HCT116 (cell line): ENCODE measurements around the gene NEO1.

Source experiments
- CEBPB ChIP-seq: IDR thresholded peaks from 2 replicates; pipeline ENCODE4 v1.6.1; 2012; ENCODE audit warnings: low read depth
- EGR1 ChIP-seq: IDR thresholded peaks from 2 replicates; pipeline ENCODE4 v1.6.1; 2012; ENCODE audit warnings: low read depth
- ELF1 ChIP-seq: IDR thresholded peaks from 2 replicates; pipeline ENCODE4 v1.6.1; 2012; ENCODE audit warnings: low read depth, borderline replicate concordance
- EZH2 ChIP-seq: fragments of 200-600 bp; sonication (generic); IDR thresholded peaks from 2 replicates; pipeline ENCODE4 v1.6.1; 2017; ENCODE audit warnings: antibody characterized with exemption, mixed run types
- EZH2phosphoT487 ChIP-seq: fragments of 200-600 bp; IDR thresholded peaks from 2 replicates; pipeline ENCODE4 v1.6.1; 2018; ENCODE audit warnings: antibody characterized with exemption, borderline replicate concordance
- JUND ChIP-seq: IDR thresholded peaks from 2 replicates; pipeline ENCODE4 v1.6.1; 2012
- POLR2A ChIP-seq: IDR thresholded peaks from 2 replicates; pipeline ENCODE4 v1.7.0; 2011; ENCODE audit warnings: borderline replicate concordance; ENCODE audit not compliant: insufficient read depth, insufficient read length; ENCODE audit errors: extremely low read depth
- POLR2AphosphoS5 ChIP-seq: IDR thresholded peaks from 2 replicates; pipeline ENCODE4 v1.6.1; 2011; ENCODE audit warnings: mild to moderate bottlenecking, low read depth, low read length, moderate library complexity
- RAD21 ChIP-seq: IDR thresholded peaks from 2 replicates; pipeline ENCODE4 v1.6.1; 2012; ENCODE audit warnings: low read depth, mild to moderate bottlenecking
- SP1 ChIP-seq: IDR thresholded peaks from 2 replicates; pipeline ENCODE4 v1.6.1; 2012; ENCODE audit warnings: low read depth
- TF ChIP-seq, protein P1 (sequence below), 3 experiments: fragments of 200-600 bp in 1 of 3; sonication (generic) in 1 of 3; IDR thresholded peaks in 2 of 3; conservative IDR thresholded peaks in 1 of 3; 2 replicates each; pipeline ENCODE4 v1.5.1; 2012 to 2017; ENCODE audit warnings: low read depth in 2 of 3, low read length in 2 of 3, antibody characterized with exemption in 1 of 3, borderline replicate concordance in 1 of 3, control low read depth in 1 of 3, mild to moderate bottlenecking in 1 of 3, mixed read lengths in 1 of 3, mixed run types in 1 of 3, moderate library complexity in 1 of 3; ENCODE audit not compliant: insufficient read depth in 1 of 3
- TF ChIP-seq, protein P2 (sequence below): IDR thresholded peaks from 2 replicates; pipeline ENCODE4 v1.6.1; 2012
- TF ChIP-seq, protein P3 (sequence below): IDR thresholded peaks from 2 replicates; pipeline ENCODE4 v1.6.1; 2012
- TF ChIP-seq, protein P4 (sequence below): IDR thresholded peaks from 2 replicates; pipeline ENCODE4 v1.6.1; 2011; ENCODE audit warnings: mild to moderate bottlenecking, low read length, moderate library complexity; ENCODE audit not compliant: insufficient replicate concordance; ENCODE audit errors: extremely low read depth

DNA sequence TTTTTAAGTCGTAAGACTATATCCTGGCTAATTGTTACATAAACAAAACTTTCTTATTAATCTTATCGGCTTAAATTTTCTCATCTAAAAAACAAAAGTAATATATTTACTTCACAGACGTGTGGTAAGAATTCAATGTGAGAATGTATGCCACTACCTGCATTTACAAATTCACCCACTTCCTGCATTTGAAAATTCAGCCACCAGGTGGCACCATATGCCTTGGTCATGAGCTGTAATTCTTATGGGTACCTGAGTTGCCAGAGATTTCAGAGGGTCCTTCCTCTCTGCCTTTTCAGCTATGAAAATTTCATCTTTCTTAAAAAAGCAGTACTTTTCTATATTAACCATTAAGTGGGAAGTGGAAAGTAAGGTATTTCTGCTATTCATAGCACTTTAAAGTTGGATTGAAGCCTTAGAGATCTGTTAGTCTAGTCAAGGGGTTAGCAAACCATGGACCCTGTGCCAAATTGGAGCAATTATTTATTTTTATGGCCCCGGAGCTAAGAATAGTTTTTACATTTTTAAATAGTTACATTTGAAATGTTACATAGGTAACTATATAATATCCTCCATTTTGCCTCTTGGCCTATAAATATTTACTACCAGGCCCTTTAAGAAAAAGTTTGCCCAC, 188.7 kb downstream of the NEO1 start:
- TF ChIP-seq POLR2AphosphoS5, result no peak
- TF ChIP-seq, protein P1, sequence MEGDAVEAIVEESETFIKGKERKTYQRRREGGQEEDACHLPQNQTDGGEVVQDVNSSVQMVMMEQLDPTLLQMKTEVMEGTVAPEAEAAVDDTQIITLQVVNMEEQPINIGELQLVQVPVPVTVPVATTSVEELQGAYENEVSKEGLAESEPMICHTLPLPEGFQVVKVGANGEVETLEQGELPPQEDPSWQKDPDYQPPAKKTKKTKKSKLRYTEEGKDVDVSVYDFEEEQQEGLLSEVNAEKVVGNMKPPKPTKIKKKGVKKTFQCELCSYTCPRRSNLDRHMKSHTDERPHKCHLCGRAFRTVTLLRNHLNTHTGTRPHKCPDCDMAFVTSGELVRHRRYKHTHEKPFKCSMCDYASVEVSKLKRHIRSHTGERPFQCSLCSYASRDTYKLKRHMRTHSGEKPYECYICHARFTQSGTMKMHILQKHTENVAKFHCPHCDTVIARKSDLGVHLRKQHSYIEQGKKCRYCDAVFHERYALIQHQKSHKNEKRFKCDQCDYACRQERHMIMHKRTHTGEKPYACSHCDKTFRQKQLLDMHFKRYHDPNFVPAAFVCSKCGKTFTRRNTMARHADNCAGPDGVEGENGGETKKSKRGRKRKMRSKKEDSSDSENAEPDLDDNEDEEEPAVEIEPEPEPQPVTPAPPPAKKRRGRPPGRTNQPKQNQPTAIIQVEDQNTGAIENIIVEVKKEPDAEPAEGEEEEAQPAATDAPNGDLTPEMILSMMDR (IDR thresholded peaks at IDR 0.05 in 2 of 3, conservative IDR thresholded peaks at IDR 0.05 in 1 of 3; ENCODE audit: borderline replicate concordance in 1 of 3, insufficient read depth in 1 of 3, low read depth in 2 of 3, low read length in 2 of 3), result peak; percentile 62 to 88 (median 78); a peak in 5 of 6 replicates
- TF ChIP-seq POLR2A, result no peak
- peak; percentile 70 for TF ChIP-seq RAD21
- TF ChIP-seq, protein P2, sequence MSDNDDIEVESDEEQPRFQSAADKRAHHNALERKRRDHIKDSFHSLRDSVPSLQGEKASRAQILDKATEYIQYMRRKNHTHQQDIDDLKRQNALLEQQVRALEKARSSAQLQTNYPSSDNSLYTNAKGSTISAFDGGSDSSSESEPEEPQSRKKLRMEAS, result no peak
- no peak for TF ChIP-seq CEBPB
- TF ChIP-seq SP1, result no peak
- TF ChIP-seq, protein P3, sequence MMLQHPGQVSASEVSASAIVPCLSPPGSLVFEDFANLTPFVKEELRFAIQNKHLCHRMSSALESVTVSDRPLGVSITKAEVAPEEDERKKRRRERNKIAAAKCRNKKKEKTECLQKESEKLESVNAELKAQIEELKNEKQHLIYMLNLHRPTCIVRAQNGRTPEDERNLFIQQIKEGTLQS, result no peak
- TF ChIP-seq ELF1, result peak; percentile 54
- TF ChIP-seq EZH2, result no peak
- TF ChIP-seq, protein P4, sequence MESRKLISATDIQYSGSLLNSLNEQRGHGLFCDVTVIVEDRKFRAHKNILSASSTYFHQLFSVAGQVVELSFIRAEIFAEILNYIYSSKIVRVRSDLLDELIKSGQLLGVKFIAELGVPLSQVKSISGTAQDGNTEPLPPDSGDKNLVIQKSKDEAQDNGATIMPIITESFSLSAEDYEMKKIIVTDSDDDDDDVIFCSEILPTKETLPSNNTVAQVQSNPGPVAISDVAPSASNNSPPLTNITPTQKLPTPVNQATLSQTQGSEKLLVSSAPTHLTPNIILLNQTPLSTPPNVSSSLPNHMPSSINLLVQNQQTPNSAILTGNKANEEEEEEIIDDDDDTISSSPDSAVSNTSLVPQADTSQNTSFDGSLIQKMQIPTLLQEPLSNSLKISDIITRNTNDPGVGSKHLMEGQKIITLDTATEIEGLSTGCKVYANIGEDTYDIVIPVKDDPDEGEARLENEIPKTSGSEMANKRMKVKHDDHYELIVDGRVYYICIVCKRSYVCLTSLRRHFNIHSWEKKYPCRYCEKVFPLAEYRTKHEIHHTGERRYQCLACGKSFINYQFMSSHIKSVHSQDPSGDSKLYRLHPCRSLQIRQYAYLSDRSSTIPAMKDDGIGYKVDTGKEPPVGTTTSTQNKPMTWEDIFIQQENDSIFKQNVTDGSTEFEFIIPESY, result no peak
- no peak for TF ChIP-seq EZH2phosphoT487
- TF ChIP-seq JUND, result no peak
- no peak for TF ChIP-seq EGR1
